ENCODE measurements around the gene SURF4.
A peak's percentile ranks its signal among the peaks of the same experiment; 100 is the strongest.
"Not testable (repeated sequence)": the region's sequence is repeated elsewhere in the genome, so short reads cannot be mapped to it uniquely, and the experiment has no call there.

Gene SURF4

DNA sequence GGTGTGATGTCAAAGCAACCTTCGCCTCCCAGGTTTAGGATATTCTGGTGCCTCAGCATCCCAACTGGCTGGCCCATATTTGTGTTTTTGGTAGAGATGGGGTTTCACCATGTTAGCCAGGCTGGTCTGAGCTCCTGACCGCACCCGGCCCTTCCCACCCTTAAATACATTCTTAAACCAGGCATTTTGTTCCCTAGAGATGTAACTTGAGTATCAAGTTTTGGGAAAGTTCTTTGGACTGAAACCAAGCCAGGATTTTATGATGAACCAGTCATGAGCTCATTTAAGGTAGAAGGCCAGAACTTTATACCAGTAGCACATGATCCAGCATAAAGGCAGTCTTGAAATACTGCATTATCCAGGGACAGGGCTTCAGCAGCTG lies 24.3 kb downstream of the SURF4 start:
- no peak for DNase-seq

DNA sequence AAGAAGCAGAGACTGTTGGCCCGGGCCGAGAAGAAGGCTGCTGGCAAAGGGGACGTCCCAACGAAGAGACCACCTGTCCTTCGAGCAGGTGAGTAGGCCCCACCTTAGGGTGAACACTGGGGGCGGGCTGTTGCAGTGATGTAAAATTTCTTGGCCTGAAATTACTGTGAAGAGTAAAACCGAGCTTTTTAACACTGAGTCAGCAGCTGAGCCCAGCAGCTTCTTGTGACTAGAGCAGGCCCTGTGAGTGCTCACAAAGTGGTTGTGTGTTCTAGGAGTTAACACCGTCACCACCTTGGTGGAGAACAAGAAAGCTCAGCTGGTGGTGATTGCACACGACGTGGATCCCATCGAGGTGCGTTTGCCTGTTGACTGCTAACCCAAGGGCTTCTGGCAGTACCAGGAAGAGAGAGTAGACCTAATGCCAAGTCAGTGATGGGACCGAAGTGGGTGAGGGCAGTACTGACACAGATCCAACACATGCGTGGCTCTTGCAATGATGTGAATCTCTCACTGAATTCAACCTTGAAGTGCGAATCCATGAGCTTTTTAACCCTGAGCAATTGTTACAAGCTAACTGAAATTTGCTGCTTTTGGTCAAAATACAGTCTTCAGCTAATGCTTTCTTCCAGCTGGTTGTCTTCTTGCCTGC lies 25.8 kb downstream of the SURF4 start:
- DNase-seq, result no peak

DNA sequence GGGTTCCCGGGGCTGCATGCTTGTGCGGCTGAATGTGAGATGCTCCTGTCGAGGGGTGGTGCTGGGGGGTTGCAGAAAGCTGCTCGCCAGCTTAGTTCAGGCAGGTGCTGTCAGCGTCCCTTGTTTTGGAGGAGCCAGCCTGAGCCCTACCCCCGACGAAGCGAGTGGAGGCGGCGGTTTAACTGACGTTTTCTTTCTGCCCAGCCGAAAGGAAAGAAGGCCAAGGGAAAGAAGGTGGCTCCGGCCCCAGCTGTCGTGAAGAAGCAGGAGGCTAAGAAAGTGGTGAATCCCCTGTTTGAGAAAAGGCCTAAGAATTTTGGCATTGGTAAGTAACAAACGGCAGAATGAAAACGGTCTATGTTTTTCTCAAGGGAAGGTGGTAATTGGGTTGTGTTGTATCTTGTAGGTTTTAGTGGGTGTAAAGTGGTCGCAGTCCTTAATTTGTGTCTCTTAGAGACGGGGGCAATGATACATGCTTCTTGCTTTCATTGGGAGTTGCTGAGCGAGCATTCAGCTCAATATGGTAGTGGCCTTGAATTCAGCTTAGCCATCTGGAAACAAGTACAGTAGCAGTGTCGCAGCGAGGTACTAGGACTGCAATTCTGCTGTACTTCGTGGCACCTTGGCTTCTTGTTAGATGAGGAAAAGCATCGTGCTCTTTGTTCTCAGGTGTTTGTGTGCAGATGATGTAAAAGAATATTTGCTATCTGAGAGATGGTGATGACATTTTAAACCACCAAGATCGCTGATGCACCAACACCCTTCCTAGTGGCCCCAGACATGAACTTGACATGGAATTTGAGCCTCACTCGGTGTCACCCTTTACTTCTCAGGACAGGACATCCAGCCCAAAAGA lies 26.9 kb downstream of the SURF4 start:
- DNase-seq, result no peak

DNA sequence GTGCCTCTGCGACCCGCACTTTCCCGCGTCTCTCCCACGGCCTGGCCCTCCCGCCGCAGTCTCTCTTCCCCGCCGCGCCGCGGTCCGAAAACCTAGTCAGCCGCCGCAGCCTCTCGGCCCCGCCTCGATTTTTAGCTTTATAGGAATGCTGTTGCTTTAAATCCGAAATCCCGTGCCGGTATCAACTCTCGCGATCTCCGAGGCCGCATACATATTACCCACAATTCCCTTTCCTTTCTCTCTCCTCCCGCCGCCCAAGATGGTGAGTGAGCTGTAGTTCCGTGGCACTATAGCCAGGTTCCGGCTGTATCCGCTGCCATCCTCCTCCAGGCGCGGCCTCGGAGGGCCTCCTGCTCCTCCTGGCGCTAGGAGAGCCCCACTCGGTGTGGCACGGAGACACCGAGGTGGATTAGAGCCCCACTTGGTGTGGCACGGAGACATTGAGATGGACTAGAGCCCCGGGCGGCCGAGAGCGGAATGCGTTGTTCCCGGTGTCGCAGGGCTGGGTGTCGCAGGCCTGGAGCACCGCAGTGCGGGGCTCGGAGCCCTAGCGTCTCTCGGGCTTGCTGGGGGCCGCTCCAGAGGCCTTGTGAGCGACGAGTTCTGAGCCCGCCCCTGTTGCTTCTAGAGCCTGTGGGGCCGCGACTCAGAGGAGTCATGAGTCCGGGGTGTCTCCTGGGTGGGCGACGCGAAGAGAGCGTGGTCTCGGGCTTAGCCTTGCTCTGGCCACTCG lies 27.7 kb downstream of the SURF4 start, which contains the start of the genes MED22 and RPL7A:
Gene MED22, minus strand, starts transcription at position 147 of the 733 bp plus-strand sequence. CDS start 1,469 bp downstream, outside the sequence.
Gene RPL7A, plus strand, starts transcription at position 234 of the 733 bp plus-strand sequence. Its CDS starts 26 bp downstream, at position 260.
- DNase-seq, result peak; percentile 84

DNA sequence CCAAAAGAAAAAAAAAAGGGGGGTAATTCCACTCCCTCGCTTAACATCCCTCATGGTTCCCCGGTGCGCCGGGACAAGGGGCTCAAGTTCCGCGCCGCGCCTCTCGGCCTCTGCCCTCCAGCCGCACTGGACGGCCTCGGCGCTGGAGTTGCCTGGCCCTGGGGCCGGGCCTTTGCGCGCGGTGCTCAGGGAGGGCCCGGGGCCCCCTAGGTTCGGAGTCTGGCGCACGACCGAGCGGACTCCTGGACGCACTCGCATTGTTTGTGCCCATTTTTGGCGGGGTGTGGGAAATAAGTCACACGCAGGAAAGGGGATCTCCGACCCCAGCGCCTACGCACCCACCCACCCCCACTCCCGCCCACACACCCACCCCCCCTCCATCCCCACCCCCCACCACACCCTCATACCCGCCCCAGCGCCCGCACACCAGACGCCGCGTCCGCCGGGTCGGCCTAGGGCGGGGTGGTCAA lies 28.3 kb downstream of the SURF4 start:
- DNase-seq, result no peak

DNA sequence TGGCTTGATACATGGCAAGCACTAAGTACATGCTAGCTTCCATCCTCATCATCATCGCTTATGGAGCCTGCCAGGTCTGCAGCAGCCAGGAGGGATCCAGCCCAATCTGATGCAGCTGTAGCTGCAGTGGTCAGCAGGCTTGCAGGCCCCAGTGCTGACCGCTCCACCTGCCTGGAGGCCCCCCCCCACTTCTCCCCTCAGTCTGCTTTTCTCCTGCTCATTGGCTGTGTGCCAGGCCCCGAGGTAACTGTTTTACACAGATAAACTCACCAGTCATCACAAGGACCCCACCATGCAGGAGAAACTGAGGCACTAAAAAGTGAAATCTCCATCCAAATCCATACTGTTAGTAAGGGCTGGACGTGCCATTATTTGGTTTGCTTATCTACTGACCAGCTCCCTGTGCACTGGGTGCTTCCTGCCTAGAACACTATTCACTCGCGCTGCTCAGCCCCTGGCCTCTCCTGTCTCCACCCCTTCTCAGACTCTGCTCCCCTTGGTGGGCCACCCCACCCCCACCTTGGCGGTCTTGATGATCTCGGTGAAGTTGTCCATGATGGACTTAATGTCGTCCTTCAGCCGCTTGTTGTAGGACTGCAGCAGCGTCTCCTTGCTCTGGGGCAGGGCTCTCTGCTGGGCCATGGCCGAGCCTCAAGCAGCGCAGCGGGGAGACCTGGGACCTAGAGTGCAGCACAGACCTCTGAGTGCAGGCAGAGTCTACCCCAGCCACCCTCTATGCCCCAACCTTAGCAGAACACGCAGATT lies 29.7 kb downstream of the SURF4 start:
- no peak for DNase-seq

DNA sequence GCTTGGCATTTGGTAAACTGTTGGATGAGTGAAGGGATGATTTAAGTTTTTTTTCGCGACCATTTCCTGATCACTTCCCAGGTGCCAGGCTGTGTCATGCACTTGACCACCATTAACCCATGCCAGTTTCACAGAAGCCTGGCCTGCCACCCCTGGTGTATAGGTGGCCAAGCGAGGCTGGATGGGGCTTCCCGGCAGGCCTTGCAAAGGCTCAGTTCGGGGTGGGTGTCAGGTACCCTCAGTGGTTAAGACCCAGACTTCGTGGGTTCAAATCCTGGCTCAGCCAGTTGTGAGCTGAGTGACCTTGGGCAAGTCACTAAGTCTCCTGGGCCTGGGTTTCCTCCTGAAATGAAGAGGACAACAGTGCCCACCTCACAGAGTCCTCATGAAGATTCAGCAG lies 30.3 kb downstream of the SURF4 start:
- no peak for DNase-seq

DNA sequence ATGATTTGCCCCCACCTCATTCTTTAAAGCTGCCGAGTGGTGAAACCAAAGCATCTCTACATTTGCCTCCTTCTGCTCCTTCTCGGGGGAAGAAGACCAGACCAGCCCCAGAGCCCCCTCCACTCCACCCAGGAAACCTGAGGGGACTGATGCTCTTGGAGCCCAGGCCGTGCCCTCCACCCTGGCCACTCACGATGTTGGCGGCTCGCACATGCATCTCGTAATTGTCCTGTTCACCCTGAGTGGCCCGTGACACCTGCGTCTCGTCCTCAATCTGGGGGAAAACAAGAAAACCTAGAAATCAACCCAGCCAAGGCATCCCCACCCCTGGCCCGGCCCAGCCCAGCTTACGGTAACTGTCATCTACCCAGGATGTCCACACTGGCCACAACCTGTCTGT lies 30.9 kb downstream of the SURF4 start:
- DNase-seq, result no peak

DNA sequence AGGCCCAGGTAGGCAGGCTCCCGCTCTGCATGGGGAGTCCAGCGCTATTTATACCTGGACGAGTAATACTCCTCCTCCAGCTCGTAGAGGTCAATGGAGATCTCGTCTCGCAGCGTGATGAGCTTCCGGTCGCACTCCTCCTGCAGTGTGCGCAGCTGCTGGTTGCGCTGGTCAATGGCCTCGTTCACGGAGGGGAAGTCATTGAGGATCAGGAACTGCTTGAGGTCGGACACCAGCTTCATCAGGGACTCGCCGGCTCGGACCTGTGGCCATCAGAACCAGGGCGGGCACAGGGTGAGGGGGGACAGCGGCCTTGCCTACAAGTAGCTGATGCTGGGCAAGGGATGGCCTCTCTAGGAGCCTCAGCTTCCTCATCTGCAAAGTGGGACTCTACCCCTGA lies 31.8 kb downstream of the SURF4 start:
- DNase-seq, result no peak

DNA sequence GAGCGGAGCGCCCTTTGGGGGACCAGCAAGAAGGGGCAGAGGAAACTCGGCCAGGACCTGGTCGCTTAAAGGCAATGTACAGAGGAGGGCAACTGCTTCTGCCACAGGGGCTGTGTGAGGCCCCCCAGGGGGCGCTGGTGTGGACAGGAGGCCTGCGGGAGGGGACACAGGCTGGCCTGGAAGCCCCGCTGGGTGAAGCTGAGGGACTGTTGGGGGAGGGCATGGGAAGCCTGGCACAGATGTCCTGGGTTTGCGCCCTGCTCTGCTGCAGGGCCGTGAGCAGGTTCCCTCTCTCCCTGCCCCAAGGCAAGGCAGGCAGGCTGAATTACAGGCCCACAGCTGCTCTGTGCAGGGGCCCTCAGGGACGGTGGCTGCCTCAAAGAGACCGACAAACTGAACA lies 33.3 kb downstream of the SURF4 start:
- no peak for DNase-seq

DNA sequence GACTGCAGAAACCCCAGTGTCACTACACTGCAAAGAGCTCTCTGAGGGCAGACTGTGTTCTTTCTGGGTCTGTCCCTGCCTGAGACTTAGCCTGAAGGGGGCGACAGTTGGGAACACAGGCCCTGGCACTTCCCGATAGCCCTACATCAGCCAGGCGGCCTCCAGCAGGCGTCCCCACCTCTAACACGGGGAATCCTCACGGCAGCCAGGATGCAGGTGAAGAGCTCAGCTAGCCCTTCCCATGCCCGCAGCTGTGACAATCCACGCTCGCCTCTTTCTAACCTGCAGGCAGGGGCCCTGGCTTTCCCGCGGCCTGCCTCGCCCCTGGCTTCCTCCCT lies 33.8 kb downstream of the SURF4 start:
- DNase-seq, result no peak

DNA sequence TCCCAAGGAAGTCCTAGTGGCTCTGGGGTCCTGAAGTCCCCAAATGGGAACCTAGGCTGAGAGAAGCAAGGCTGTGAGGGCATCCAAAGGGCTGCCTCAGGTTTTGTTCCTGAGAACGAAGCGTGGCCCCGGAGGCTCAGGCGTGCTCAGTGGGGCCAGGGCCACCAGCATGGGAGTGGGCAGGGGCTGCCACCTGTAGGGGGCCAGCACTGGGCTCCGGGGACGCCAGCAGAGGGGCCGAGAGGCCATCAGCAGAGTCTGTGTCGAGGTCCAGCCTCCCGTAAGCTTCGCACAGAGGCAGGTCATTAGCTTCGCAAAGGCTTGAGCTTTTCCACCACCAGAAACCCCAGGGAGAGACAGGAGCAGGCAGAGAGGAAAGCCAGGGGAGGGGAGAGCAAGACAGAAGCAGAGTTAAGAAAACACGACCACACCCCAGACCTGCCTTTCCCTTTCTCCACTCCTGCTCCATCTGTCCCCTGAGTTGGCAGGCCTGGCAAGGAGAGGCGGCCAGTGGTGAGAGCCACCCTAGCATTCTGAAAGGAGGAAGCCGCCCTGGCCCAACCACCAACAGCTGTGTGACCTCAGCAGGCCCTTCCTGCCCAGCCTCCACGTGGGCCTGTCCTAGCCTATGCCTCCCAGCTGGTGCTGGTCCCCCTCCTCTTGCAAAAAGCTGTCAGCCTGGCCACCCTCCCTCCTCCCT lies 34.3 kb downstream of the SURF4 start:
- no peak for DNase-seq

DNA sequence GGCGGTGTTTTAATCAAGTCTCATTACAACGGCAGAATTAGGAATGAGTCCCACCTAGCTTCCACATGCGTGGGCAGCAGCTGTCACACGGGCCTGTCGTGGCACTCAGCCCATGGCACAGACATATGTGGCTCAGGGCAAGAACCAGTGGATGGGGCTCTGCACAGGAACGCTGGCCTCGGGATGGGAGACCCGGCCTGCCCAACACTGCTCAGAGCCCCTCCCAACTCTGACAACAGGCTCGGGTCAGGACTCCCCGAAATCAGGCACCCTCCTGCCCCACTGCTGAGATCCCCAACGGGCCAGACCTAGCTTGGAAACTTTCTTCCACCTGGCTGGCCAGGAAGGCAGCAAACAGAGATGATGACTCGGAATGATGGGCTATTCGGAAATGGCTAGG lies 34.9 kb downstream of the SURF4 start:
- no peak for DNase-seq

DNA sequence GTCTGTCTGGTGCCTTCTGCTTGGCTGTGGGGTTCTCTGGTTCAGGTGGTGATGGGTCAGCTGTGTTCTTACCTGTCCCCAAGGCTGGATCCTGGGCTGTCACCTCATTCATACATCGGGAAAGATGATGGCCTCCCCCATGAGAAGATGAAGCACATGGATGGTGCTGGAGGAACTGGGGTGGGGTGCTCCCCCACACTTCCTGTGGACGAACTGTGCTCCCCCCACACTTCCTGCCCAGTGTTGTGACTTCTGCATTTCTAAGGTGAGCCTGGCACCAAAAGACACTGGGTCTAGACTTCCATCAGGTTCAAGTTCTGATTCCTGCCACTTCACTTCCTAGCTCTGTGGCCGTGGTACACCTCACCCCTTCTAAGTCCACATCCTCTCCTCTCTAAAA lies 35.6 kb downstream of the SURF4 start:
- no peak for DNase-seq

DNA sequence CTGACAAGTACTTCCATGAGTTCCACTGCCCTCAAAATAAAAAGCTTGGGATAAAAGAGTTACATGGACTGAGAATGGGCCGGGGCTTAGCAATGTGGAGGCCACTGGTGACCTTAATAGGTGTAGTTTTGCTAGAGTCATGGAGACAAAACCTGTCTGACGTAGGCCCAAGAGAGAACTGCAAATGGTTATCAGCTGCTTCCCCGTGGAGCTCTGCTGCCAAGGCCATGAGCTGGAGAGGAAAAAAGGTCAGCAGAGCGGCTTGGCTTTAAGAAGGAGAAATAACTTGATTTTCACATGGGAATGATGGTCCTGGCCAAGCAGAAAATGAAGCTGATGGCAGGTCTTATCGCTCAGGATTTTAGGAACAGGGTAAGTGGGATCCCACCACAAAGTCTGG lies 36.2 kb downstream of the SURF4 start:
- DNase-seq, result no peak

DNA sequence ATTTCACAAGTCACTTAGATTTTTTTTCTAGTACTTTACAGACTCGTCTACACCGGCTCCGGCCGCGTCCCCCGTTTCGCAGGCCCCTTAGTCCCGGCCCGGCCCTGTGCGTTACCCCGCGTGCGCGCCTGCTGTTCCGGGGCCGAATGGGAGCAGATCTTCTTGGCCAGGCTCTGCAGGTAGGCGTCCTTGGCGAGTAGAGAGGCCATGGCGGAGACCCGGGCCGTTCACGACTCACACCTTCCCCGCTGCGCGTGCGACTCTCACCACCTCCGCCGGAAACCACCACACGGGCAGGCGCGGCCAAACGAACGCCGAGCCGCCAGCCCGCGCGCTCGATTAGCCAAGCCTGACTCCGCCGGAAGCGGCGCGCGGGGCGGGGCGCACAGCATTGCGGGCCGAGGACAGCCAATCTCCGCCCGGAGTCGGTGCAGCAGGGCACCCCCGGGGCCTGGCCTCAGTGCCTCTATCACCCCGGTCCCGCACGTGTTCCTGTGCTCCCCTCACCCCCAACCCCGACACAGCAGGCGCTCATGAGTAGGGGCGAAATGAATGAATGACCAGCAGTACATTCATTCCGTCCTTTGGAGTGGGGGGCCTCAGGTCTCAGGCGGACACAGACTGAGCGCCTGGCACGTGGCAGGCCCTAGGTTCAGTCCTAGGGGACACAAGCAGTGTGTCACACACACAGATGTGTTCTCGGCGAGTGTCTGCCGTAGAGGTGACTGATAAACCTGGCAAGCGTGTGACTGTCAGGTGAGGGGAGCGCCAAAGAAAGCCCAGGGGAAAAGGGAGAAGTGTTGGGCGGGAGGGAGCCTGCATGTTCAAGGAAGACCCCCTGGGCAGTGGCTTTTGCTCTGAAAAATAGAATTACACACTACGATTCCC lies 39.7 kb downstream of the SURF4 start, which contains the start of gene SURF6:
Gene SURF6, minus strand, starts transcription at position 265 of the 888 bp plus-strand sequence. Its CDS starts 56 bp downstream, at position 209.
- DNase-seq, result peak; percentile 89

DNA sequence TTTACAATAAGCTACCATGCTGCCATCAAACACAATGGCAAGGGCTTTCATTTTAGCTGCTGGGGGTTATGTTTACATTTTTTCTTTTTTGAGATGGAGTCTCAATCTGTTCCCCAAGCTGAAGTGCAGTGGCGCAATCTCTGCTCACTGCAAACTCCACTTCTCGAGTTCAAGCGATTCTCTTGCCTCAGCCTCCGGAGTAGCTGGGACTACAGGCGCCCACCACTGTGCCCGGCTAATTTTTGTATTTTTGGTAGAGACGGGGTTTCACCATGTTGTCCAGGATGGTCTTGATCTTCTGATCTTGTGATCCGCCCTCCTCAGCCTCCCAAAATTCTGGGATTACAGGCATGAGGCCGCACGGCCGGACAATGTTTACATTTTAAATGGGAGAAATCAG lies 41.0 kb downstream of the SURF4 start:
- not testable (repeated sequence) for DNase-seq

DNA sequence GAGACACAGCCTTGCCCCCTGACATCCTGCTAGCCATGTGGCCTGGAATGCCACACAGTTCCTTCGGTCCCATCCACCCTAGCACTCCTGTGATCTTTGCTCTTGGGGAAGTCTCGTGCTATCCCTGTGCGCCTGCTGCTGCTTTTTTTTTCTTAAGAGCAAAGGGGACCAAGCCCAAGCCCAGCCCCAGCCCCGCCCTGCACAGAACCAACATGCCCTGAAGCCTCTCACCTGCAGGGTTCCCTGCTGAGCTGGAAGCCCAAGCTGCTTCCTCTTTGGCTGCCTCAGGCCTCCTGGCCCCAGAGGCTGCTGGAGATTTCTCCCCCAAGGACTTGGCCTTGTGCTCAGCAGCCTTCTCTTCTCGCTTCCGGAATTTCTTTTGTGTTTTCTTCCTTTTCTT lies 41.7 kb downstream of the SURF4 start:
- DNase-seq, result no peak

DNA sequence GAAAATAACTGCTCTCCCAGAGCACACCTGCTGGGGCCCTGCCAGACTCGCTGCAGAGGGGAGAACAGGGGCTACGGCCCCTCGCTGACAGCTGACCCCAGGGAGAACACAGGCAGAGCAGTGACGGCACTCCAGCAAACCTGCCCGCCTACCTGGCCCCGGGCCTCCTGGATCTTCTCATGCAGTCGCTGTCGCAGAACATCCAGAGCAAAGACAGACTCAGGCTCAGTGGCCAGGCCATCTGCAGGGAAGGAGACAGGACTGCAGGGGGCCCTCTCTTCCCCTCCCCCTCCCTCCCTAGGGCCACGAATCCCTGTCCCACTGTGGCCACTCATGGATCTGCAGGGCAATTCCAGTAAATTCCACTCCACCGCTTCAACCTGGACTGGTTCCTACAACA lies 42.3 kb downstream of the SURF4 start:
- DNase-seq, result no peak

DNA sequence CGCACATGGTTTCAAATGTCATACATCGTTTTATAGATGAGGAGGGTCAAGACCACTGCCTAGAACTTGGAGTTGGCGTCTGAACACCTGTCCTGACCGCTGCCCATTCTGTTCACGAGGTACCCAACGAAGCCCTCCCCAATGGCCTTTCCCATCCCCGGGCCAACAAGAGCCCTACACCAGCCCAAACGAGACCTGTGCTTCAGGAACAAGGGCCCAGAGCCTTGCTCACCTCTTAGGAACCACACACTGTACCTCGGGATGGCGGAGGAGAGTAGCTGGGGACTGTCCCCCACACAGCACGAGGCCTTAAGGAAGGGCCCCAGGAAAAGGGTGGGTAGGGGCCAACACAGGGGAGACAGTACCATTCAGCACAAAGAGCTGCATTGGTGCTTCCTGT lies 42.8 kb downstream of the SURF4 start:
- DNase-seq, result no peak

DNA sequence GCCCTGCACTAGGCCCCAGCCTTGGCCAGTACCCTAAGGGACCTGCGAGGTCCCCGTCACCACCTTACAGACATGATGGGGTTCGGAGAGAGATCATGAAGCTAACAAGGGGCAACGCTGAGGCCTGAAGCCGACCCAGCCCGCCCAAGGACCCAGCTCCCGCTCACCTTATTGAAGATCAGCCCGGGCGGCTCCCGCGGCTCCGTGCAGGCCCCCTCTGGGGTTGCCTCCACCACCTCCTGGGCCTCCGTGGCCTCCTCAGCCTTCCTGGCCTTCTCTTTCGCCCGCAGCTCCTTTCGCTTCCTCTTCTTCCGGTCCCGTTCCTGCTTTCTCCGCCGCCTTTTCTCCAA lies 43.5 kb downstream of the SURF4 start:
- no peak for DNase-seq
